Measurements from ENCODE around the gene DHRS7.

DNA sequence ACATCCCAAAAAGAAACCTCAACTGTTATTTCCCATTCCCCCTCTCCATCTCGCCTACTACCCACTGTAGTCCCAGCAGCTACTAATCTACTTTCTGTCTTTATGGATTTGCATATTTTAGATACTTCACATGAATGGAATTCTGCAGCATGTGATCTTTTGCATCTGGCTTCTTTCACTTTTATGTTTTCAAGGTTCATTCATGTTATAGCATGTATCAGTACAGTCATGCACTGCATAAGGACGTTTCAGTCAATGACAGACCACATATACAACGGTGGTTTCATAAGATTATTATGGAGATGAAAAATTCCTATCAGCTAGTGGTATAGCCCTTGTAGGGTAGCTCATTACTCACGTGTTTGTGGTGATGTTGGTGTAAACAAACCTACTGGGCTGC, 49.0 kb downstream of the DHRS7 start:
- TF ChIP-seq, protein P1, sequence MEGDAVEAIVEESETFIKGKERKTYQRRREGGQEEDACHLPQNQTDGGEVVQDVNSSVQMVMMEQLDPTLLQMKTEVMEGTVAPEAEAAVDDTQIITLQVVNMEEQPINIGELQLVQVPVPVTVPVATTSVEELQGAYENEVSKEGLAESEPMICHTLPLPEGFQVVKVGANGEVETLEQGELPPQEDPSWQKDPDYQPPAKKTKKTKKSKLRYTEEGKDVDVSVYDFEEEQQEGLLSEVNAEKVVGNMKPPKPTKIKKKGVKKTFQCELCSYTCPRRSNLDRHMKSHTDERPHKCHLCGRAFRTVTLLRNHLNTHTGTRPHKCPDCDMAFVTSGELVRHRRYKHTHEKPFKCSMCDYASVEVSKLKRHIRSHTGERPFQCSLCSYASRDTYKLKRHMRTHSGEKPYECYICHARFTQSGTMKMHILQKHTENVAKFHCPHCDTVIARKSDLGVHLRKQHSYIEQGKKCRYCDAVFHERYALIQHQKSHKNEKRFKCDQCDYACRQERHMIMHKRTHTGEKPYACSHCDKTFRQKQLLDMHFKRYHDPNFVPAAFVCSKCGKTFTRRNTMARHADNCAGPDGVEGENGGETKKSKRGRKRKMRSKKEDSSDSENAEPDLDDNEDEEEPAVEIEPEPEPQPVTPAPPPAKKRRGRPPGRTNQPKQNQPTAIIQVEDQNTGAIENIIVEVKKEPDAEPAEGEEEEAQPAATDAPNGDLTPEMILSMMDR (IDR thresholded peaks at IDR 0.05; ENCODE audit: low read depth, low read length, poor library complexity, severe bottlenecking) = no peak
- TF ChIP-seq EZH2phosphoT487 (IDR thresholded peaks at IDR 0.05; ENCODE audit: borderline replicate concordance, low read length) = no peak
